Measurements from ENCODE around the gene F7.

Gene F7

DNA sequence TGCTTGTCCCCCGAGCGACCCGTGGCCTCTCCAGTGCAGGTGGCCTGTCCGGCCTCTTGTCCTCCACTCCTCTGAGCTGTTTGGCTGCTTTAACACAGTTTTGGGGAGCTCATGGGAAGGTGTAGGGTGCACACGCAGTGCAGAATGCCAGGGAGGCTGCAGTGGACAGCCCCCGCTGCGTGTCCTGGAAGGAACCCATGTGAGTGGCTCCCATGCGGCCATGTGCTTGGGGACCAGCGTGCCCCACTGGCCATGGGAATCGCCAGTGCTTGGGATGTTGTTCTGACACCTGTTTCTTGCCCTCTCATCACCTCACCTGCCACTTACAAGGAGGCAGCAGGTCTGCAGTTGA lies 22.6 kb upstream of the F7 start:
- H3K4me3 ChIP-seq (ENCODE audit: low read depth, low read length): no peak overlapping the region
- no peak for DNase-seq (ENCODE audit: low read depth)
- TF ChIP-seq, protein P1, sequence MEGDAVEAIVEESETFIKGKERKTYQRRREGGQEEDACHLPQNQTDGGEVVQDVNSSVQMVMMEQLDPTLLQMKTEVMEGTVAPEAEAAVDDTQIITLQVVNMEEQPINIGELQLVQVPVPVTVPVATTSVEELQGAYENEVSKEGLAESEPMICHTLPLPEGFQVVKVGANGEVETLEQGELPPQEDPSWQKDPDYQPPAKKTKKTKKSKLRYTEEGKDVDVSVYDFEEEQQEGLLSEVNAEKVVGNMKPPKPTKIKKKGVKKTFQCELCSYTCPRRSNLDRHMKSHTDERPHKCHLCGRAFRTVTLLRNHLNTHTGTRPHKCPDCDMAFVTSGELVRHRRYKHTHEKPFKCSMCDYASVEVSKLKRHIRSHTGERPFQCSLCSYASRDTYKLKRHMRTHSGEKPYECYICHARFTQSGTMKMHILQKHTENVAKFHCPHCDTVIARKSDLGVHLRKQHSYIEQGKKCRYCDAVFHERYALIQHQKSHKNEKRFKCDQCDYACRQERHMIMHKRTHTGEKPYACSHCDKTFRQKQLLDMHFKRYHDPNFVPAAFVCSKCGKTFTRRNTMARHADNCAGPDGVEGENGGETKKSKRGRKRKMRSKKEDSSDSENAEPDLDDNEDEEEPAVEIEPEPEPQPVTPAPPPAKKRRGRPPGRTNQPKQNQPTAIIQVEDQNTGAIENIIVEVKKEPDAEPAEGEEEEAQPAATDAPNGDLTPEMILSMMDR (IDR thresholded peaks at IDR 0.05; ENCODE audit: insufficient read depth, low read depth, low read length, missing control alignments): no peak

DNA sequence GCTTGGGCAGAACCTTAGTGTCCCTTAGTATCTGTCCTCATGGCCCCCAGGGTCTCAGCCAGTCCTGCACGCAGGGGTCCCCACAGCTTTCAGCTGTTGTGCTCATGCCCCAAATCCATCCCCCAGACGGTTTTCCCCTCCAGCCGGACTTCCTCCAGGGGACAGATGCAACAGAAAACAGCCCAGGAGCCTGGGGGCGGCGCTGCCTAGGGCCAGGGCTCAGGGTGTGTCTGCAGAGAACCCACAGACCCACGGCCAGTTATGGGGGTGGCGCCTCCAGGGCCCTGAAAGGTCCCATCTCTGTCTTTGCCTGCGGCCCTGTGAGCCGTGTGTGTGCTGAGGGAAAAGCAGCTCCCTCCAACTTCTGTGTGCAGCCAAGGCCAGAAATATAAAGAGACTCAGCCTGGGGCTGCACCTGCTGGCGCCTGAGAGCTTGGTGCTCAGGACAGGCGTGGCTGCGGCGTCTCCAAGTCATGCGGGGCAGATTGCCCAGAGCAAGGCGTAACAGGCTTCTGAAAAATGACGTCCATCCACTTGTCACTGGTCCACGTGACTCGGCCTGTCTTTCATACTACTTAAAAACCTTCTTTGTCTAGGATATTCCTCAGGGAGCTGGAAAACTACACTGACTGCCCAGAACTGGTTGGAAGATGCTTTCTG lies 22.1 kb upstream of the F7 start:
- DNase-seq (ENCODE audit: low read depth): no peak
- TF ChIP-seq, protein P1 (IDR thresholded peaks at IDR 0.05; ENCODE audit: insufficient read depth, low read depth, low read length, missing control alignments): no peak

DNA sequence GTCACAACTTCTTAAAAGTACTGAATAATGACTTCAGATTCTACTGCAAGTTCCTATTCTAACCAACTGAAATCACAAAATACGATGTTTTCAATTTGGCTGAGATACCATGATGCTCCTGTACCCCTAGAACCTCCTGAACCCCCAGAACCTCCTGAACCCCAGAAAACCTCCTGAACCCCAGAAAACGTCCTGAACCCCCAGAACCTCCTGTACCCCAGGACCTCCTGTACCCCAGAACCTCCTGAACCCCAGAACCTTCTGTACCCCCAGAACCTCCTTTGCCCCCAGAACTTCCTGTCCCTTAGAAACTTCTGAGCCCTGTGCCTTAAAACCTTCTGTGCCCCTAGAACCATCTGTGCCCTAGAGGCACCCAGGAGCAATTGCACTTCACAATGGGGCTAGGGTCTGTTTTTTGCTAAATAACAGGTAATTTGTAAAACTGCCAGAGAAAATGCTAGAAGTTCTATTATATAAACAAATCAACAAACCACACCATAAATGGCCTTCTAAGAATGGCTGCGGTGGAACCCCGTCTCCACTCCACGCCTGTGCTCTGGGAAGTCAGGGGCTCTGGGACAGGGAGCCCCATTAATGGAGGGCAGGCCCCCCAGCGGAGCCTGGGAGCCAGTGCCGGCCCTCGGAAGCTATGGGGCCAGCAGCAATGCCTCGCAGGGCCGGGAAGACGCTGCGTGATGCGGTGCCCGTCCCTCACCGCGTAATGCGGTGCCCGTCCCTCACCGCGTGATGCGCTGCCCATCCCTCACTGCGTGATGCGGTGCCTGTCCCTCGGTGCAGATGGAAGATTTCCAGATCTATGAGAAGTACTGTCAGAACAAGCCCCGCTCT lies 21.3 kb upstream of the F7 start:
- no peak overlapping the region for H3K4me3 ChIP-seq (ENCODE audit: low read depth, low read length)
- TF ChIP-seq, protein P1 (IDR thresholded peaks at IDR 0.05; ENCODE audit: insufficient read depth, low read depth, low read length, missing control alignments): no peak
- no peak for DNase-seq (ENCODE audit: low read depth)

More for the DNA sequence above, 22.1 kb upstream of the F7 start:
- H3K4me3 ChIP-seq (ENCODE audit: low read depth, low read length): no peak overlapping the region

DNA sequence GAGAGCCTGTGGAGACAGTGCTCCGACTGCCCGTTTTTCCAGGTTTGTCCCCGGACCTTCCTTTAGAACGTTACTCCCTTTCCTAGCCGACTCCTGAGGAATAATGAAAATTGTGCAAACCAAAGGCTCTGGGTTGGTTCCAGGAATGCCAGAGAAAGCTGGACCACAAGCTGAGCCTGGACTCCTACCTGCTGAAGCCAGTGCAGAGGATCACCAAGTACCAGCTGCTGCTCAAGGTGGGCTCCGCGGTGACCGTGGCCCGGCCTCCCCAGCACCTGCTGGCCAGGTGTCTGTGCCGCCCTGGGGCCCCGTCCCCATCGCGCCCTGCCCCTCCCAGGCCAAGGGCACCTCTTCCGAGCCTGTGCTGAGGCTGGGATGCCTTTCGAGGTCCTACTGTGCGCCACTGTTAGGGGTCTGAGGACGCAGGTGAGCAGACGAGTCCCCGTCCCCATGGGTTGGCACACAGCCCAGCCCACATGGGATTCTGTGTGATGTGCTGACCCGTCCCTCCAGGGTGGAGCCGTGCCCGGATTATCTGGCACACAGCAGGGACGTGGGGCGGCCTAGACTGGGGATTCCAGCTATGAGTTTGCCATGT lies 20.5 kb upstream of the F7 start:
- TF ChIP-seq, protein P1 (IDR thresholded peaks at IDR 0.05; ENCODE audit: insufficient read depth, low read depth, low read length, missing control alignments): no peak
- no peak overlapping the region for H3K4me3 ChIP-seq (ENCODE audit: low read depth, low read length)
- no peak for DNase-seq (ENCODE audit: low read depth)

DNA sequence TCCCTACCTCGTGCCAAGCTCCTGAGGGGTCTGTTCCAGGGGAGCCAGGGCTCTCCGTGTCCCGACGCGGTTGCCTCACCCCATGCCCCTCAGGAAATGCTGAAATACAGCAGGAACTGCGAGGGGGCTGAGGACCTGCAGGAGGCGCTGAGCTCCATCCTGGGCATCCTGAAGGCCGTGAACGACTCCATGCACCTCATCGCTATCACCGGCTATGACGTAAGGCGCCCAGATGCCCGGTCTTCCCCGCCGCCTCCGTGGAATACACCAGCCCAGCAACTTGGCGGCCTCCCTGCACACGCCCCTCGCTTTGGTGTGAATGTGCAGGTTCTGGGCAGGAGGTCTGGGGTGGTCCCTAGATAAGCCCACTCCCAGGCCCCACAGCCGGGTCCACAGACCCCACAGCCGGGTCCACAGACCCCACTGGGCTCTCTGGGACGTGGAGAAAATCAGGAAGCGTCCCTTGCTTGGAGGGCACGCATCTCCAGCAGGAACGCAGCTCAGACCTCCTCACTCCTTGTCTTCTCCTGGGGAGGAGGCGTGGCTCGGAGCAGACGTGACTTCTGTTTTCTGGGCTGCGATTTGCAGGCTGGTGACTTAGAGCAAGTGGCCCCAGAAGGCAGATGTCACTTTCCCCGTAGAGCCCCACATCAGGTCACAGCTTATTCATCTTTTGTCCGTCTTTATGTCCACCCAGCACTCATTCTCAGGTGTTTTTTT lies 19.4 kb upstream of the F7 start:
- no peak for DNase-seq (ENCODE audit: low read depth)
- TF ChIP-seq, protein P1 (IDR thresholded peaks at IDR 0.05; ENCODE audit: insufficient read depth, low read depth, low read length, missing control alignments): no peak

DNA sequence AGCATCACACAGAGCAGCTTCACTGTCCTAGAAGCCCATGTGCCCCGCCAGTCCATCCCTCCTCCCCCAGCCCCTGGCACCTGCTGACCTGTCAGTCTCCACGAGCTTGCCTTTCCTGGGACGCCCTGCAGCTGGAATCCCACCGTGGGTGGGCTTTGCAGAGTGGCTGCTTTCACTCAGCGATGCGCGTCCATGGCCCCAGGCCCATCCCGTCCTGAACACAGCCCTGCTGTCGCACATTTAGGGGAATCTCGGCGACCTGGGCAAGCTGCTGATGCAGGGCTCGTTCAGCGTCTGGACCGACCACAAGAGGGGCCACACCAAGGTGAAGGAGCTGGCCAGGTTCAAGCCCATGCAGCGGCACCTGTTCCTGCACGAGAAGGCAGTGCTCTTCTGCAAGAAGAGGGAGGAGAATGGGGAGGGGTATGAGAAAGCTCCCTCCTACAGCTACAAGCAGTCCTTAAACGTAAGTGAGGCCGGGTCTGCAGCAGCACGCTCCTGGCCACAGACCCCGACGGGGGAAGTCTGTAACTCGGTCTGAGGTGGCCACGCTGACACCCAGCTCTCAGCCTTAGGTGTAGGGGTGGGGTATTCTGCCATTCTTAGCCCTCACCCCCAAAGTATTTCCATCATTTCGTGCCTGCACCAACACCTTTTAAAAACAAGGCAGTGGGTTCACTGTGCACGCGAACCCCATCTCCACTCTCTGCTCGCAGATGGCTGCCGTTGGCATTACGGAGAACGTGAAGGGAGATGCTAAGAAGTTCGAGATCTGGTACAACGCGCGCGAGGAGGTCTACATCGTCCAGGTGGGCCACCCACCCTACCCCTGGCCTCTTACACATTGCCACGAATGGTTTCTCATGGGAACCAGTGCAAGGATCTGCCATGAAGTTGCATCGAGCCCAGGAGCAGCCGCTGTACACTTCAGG lies 18.3 kb upstream of the F7 start:
- H3K4me3 ChIP-seq (ENCODE audit: low read depth, low read length): no peak overlapping the region
- TF ChIP-seq, protein P1 (IDR thresholded peaks at IDR 0.05; ENCODE audit: insufficient read depth, low read depth, low read length, missing control alignments): no peak
- DNase-seq (ENCODE audit: low read depth): no peak

More for the DNA sequence above, 19.4 kb upstream of the F7 start:
- no peak overlapping the region for H3K4me3 ChIP-seq (ENCODE audit: low read depth, low read length)

Measured in GM12865 (cell line).